ENCODE results near the gene ADAMTS2. TPM values are rescaled to one million over a fixed set of nuclear protein-coding genes. Genes with fewer than 3 reads are reported as not detected.

The ADAMTS2 gene
- total and polyA plus RNA-seq, 2 of the 4 experiments (the other 2 are of a cell fraction) = 19.0 to 58.8 TPM

GRCh38 chr5:179339996-179340395 is 5.3 kb downstream of the ADAMTS2 start (continued):
- TF ChIP-seq ELK1 (IDR thresholded peaks at IDR 0.05; ENCODE audit: borderline replicate concordance, low read depth, low read length) = no peak

- no peak overlapping the region for H3K23ac ChIP-seq (ENCODE audit: low read depth, low read length)
- H4K8ac ChIP-seq (ENCODE audit: low read depth in 2 of 2, low read length in 2 of 2) = no peak overlapping the region
- 100% methylated on average over 1 of the region's 5 CpGs; no CpG with 5 or more reads in 1 of the 2 experiments for WGBS, 2 experiments (ENCODE audit: extremely low coverage in 2 of 2, insufficient read length in 1 of 2)
- H2AK9ac ChIP-seq (replicated peaks; ENCODE audit: low read depth, low read length, poor library complexity) = no peak overlapping the region
- no peak overlapping the region for H2BK120ac ChIP-seq (ENCODE audit: low read depth, low read length)
- H3K4me2 ChIP-seq (ENCODE audit: low read depth, low read length) = no peak overlapping the region
- ATAC-seq (ENCODE audit: low read depth) = no peak
- H3K4ac ChIP-seq (ENCODE audit: low read depth, low read length) = no peak overlapping the region
- no peak overlapping the region for H3K56ac ChIP-seq (ENCODE audit: extremely low read depth, insufficient read depth, low read length)
- no peak overlapping the region for H3K4me3 ChIP-seq (ENCODE audit: insufficient read depth, low read depth, low read length)
- no peak overlapping the region for H3K18ac ChIP-seq (ENCODE audit: low read depth, low read length)
- dilution Hi-C loops (cut with HindIII; ENCODE audit: low sequenced_read_pairs, unreplicated experiment) = no loop called here
- H3K4me1 ChIP-seq (ENCODE audit: control insufficient read depth, insufficient read depth, low read length) = peaks cover 11% of the 10 kb centered on the region
- H3K9me1 ChIP-seq (ENCODE audit: insufficient read depth, low read length) = peaks cover 12% of the 10 kb centered on the region
- H3K9ac ChIP-seq (ENCODE audit: low read depth, low read length) = no peak overlapping the region
- H2BK5ac ChIP-seq (ENCODE audit: low read depth, low read length, poor library complexity, severe bottlenecking) = no peak overlapping the region
- POLR2A ChIA-PET (ENCODE audit: unreplicated experiment) = no interaction called here
- H3K14ac ChIP-seq (replicated peaks; ENCODE audit: low read depth, low read length) = no peak overlapping the region
- no peak overlapping the region for H2AK5ac ChIP-seq (ENCODE audit: low read depth, low read length)
- peaks cover 10% of the 10 kb centered on the region; the same call in 1 of the 2 replicates for H3K36me3 ChIP-seq (ENCODE audit: control insufficient read depth, insufficient read depth, low read length)
- H4K20me1 ChIP-seq (ENCODE audit: insufficient read depth, low read length) = peaks cover 52% of the 10 kb centered on the region
- CTCF ChIA-PET = no interaction called here
- DNase-seq = no peak
- H2AFZ ChIP-seq (replicated peaks; ENCODE audit: low read length, poor library complexity) = no peak overlapping the region
- no peak overlapping the region for H2BK15ac ChIP-seq (ENCODE audit: low read depth, low read length)
- intact Hi-C loops (cut with micrococcal nuclease) = no loop called here
- no TSS peak for BruUV-seq (replicated peaks)
- in situ Hi-C loops (cut with MboI; ENCODE audit: low sequenced_read_pairs) = no loop called here
- H3K27ac ChIP-seq (ENCODE audit: insufficient read depth, low read length) = no peak overlapping the region
- no peak overlapping the region for H4K91ac ChIP-seq (ENCODE audit: insufficient read depth, low read depth, low read length)
- H3K9me3 ChIP-seq (ENCODE audit: control insufficient read depth, insufficient read depth, low read length) = no peaks in the 10 kb centered on the region
- TF ChIP-seq MXI1 (IDR thresholded peaks at IDR 0.05; ENCODE audit: borderline replicate concordance, low read depth, low read length) = no peak
- H2BK20ac ChIP-seq (ENCODE audit: low read depth, low read length) = no peak overlapping the region
- H3K27me3 ChIP-seq (ENCODE audit: control insufficient read depth, insufficient read depth, low read length) = no peaks in the 10 kb centered on the region
- H4K5ac ChIP-seq (ENCODE audit: low read depth, low read length) = no peak overlapping the region
- peaks cover 36 to 84% of the 10 kb centered on the region in 2 experiments for H3K79me1 ChIP-seq (ENCODE audit: low read depth in 1 of 2, low read length in 2 of 2)
Measured at GRCh38 chr5:179339081-179339480, 6.2 kb downstream of the ADAMTS2 start.
